GM12892 (cell line): Measurements from ENCODE around the gene SNX30.

Experiments used
- DNase-seq: peaks from one replicate; pipeline ENCODE4 v3.0.0; 2011; ENCODE audit not compliant: insufficient read length
- FAIRE-seq: peaks from 2 replicates; lab custom pipeline; 2011; peaks lifted over from hg19 to GRCh38; lab: Jason Lieb, UNC
- POLR2A ChIP-seq: IDR thresholded peaks from 2 replicates; pipeline ENCODE4 v1.6.1; 2011; ENCODE audit warnings: low read depth, low read length, control low read depth
- POLR2AphosphoS5 ChIP-seq: IDR thresholded peaks from 2 replicates; pipeline ENCODE4 v1.6.1; 2011; ENCODE audit warnings: low read depth, low read length, control low read depth
- TAF1 ChIP-seq: IDR thresholded peaks from 2 replicates; pipeline ENCODE4 v1.6.1; 2011; ENCODE audit warnings: low read depth, mild to moderate bottlenecking, control low read depth, low read length, borderline replicate concordance

The SNX30 gene

GRCh38 chr9:112858005-112858404 lies 107.4 kb downstream of the SNX30 start:
- FAIRE-seq (no peak), DNase-seq (no peak)
- TF ChIP-seq POLR2AphosphoS5 (no peak), TAF1 (no peak), POLR2A (no peak)

GRCh38 chr9:112858625-112859147 lies 108.1 kb downstream of the SNX30 start:
- no peak for DNase-seq
- no peak for FAIRE-seq
- TF ChIP-seq POLR2A (no peak), POLR2AphosphoS5 (no peak), TAF1 (no peak)

- TF ChIP-seq TAF1 (no peak), POLR2AphosphoS5 (no peak), POLR2A (no peak)
- FAIRE-seq (no peak), DNase-seq (no peak)
Observed at GRCh38 chr9:112860451-112860850, 109.9 kb downstream of the SNX30 start.

GRCh38 chr9:112861155-112861554 lies 110.6 kb downstream of the SNX30 start:
- no peak for DNase-seq
- no peak for FAIRE-seq
- TF ChIP-seq TAF1 (no peak), POLR2A (no peak), POLR2AphosphoS5 (no peak)

- no peak for DNase-seq
- TF ChIP-seq POLR2A (no peak), POLR2AphosphoS5 (no peak), TAF1 (no peak)
- no peak for FAIRE-seq
Observed at GRCh38 chr9:112861638-112862555, 111.3 kb downstream of the SNX30 start.

- no peak for FAIRE-seq
- no peak for DNase-seq
- no peak for TF ChIP-seq POLR2A
- no peak for TF ChIP-seq TAF1
- no peak for TF ChIP-seq POLR2AphosphoS5
Observed at GRCh38 chr9:112863214-112863613, 112.7 kb downstream of the SNX30 start.

GRCh38 chr9:112863746-112864145 lies 113.2 kb downstream of the SNX30 start:
- no peak for FAIRE-seq
- TF ChIP-seq POLR2A (no peak), POLR2AphosphoS5 (no peak), TAF1 (no peak)
- no peak for DNase-seq

- TF ChIP-seq TAF1 (no peak), POLR2AphosphoS5 (no peak), POLR2A (no peak)
- FAIRE-seq (no peak), DNase-seq (no peak)
Observed at GRCh38 chr9:112864403-112864802, 113.8 kb downstream of the SNX30 start.

GRCh38 chr9:112864982-112865381 lies 114.4 kb downstream of the SNX30 start:
- TF ChIP-seq POLR2A (no peak), TAF1 (no peak), POLR2AphosphoS5 (no peak)
- DNase-seq: no peak
- no peak for FAIRE-seq

- no peak for TF ChIP-seq POLR2AphosphoS5
- no peak for TF ChIP-seq POLR2A
- TF ChIP-seq TAF1: no peak
- DNase-seq: no peak
- FAIRE-seq: no peak
Observed at GRCh38 chr9:112866662-112867274, 116.2 kb downstream of the SNX30 start.

- TF ChIP-seq TAF1 (no peak), POLR2AphosphoS5 (no peak), POLR2A (no peak)
- no peak for DNase-seq
- FAIRE-seq: no peak
Observed at GRCh38 chr9:112867275-112867991, 116.9 kb downstream of the SNX30 start.
